Activated CD8-positive, alpha-beta memory T cell treated with anti-CD3 and anti-CD28 coated beads for 1 hour (primary cell): Measurements from ENCODE around the gene TMA7B.
"Not testable (repeated sequence)": the region's sequence is repeated elsewhere in the genome, so short reads cannot be mapped to it uniquely, and the experiment has no call there.

Source experiments
- DNase-seq, 2 donors: peaks; one replicate each; pipeline ENCODE4 v3.0.0-alpha.2; 2020; ENCODE audit warnings: low read depth in 1 of 2; ENCODE audit errors: extremely low read depth in 1 of 2

Gene TMA7B

DNA sequence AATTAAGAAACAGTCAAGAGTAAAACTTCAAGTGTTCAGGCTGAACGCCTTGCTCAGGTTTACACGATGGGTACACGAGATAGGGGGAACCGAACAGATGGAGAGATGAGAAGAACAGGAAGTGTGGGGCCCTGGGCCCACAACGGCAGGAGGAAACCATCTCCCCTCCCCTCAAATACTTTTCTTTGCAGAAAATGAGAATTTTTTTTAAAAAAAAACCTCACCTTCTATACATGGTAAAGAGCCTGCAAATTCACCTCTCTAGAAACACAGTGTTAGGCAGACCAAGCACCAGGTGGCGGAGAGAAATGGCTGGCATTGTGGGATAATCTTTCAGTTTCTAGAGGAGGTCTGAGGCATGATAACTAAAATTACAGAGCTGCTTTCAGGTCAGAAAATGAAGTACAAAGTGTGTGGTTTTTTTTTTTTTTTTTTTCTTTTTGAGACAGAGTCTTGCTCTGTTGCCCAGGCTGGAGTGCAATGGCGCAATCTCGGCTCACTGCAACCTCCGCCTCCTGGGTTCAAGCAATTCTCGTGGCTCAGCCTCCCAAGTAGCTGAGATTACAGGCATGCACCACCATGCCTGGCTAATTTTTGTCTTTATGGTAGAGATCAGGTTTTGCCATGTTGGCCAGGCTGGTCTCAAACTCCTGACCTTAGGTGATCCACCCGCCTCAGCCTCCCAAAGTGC is 8.4 kb upstream of the TMA7B start:
- not testable (repeated sequence) for DNase-seq

DNA sequence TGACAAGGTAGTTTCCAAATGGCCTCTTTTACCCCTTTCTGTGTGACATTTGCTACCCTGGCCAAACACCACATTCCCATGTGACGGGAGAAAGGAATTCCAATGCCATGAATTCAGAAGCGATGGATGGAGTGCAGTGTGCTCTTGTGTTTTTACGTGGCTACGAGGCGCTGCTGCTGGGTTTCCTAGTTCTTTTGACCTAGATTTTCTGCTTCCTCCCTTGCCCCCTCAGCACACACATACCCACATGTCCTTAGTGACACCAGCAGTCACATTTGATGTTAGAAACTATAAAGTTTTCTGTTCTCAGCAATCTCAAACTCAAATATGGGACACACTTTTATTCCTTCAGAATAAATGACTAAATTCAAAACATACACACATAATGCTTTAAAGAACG is 7.8 kb upstream of the TMA7B start:
- no peak for DNase-seq

DNA sequence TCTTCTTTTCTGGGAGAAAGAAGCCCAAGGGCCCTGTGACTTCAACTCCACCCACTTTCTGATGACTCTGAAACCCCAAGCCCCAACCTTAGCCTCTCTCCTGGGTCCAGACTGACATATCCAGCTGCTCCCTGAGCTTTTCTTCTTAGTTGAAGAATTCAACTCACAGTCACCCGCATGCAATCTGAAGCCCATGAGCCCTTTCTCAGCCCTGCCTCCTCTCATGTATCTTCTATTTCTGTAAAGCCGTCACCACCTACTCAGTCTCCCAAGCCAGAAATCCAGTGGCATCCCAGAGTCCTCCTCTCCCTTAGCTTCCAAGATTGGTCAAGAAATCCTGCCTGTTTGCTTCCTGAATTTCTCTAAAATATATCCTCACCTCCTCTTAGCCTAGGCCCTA is 7.1 kb upstream of the TMA7B start:
- no peak for DNase-seq

DNA sequence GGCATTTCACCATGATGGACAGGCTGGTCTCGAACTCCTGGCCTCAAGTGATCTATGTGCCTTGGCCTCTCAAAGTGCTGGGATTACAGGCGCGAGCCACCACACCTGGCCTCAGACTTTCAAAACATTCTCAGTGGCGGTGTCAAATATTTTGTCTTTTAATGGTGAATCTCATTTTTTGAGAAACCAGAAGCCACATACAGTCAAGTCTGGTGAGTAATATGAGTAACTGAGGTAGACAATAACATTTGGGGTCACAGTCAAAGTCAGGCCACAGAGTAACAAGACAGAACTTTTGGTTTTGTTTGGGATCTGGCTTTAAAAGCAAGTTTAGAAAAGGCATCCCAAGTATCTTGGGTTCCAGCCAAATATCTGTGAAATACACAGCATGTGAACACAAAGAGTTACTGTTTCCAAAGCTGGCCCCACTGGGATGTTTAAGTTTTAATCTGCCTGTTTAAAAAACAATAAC is 5.6 kb upstream of the TMA7B start:
- DNase-seq: no peak

DNA sequence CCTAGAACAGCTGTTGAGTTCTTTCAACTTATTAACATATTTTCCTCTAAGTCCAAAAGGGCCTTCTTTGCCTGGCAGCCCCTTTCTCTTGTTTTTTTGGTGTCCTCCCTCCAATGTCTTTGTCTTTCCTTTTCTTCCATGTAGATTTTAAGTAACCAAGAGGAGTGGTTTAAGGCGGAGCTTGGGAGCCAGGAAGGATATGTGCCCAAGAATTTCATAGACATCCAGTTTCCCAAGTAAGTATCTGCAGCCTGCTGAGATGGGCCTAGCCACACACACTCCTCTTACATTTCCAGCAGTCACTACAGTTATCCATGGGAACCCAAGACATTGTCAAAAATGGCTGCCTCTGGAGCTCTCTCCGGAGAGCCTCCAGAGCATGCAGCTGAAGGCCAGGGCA is 4.5 kb upstream of the TMA7B start:
- DNase-seq: no peak

DNA sequence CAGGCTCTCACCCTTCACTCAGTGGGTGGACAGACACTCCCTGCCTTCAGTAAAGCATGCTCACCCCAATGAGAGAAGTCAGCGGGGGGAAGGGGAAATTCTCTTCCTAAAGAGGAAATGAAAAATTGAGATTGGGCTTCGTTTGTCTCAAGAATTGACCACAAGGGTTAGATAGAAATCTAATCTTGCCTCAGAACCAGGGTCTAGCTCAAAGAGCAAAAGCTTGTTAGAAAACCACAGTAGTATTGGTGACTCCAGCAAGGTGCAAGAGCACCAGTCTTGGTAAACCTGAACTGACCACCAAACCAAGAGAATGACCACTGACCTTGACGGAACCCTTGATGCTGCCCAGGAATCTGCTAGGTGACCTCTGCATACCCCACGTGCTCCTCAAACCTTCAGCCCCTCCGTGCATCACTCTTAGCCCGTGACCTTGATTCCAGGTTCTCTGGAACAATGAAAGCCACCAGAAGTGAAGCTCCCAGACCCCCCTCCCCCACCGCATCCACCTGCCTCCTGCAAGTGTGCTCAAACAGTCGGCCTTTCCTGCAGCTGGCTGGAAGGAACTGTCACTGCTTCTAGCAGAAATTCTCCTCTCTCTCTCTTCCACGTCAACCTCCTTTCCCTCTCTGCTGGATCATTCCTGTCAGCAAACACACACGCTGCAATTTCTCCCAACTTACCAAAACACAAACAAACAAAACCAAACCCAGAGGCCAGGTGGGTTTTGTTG is 3.1 kb upstream of the TMA7B start:
- DNase-seq: no peak

DNA sequence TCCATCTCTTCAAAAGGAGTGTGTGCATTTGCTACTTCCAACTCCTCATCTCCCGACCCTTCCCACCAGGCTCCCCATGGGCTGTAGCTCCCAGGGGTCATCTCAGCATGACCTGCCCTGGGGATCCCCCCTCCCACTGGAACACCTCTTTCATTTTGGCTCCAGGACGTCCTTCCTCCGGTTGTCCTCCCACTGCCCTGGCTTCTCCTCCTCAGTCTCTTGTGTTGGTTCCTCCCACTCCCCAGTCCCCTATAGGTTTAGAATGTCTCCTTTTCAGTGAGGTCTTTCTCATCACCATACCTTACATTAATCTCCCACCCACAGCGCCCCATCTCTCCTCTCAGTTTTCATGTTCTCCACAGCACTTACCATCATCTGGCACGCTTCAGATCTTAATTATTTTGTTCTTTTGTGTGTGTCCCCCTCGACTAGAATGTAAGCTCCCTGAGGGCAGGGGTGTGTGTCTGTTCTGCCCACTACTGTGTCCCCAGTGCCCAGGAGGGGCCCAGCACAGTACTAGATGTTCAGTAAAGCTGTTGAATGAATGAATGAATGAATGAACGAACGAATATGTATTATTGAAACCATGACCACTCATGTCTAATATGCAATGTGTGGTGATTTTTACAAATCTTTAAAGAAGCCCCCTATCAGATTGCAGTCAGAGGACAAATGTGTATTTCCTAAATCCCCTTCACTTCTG is 2.0 kb upstream of the TMA7B start:
- DNase-seq: no peak

DNA sequence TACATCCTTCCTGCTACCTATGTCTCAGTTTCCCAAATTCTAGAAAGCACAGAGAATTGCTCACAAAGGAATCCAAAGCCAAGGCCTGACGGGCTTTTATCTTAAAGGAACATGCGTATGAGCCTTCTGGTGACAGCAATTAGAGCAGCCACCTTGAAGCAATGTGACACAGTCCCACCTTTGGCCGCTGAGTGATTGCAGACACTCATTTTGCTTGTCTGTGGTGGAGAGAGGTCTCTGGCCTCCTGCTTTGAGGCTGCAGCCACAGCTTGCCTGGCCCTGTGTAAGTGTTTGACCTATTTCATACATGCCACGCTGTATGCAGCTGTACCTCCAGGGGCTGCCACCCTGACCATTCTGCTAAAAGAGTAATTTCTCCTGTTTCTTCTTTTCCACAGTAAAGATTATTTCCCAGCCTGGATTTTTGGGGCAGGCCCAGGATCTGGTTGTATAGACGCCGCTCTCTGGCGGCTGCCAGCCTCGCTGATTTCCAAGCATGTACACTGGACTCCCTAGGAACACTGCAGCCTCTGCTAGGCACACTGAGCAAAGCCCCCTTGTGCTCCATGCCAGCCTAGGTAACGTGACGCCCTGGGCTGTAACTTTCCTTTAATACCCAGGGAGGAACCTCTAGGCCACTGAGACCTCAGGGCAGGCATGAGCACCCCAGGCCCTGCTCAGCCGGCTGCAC is 1.1 kb upstream of the TMA7B start:
- DNase-seq: no peak

DNA sequence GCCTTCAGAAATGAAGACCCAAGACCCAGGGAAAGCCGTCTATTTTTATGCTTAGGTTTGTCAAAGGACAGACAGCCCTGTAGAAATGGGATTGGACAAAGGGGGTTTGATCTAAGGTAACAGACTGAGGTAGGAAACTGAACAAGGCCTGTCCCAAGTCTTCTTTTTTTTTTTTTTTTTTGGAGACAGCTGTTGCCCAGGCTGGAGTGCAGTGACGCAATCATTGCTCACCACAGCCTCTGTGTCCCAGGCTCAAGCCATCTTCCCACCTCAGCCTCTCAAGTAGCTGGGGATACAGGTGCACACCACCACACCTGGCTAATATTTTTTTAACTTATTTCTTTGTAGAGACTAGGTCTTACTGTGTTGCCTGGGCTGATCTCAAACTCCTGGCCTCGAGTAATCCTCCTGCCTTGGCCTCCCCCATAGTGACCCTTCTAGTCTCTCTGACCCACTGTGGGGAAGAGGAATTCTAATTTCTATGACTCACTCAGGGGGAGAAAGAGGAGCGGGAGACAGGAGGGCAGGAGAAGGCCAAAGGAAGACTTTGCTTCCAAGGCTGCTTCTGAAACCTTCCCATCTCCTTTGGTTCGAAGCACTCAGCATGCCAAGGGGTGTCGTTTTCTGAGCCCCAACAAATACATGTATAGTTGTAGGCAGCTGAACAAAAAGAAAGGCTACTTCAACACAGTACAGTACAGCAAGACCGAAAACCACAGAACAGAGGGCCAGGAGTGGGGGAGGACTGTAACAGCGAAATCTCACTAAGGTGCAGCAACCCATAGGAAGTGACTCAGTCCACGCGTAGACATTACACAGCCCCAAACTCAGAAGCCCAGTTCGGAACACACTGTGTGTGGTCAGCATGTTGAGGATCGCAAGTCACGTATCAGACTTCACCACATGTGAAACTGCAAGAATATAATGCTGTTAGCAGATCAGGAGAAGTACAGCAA is 872 bp downstream of the TMA7B start:
- DNase-seq: peak in 1 of 2 donors; percentile 38

DNA sequence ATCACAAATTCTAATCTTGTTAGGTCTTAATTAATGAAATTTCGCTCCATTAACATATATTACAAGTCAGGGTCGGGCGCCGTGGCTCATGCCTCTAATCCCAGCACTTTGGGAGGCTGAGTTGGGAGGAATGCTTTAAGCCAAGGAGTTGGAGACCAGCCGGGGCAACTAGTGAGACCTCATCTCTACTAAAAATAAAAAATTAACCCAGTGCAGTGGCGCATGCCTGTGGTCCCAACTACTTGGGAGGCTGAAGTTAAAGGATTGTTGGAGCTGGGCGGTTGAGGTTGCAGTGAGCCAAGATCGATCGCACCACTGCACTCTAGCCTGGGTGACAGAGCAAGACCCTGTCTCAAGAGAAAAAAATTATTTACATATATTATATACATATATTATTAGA is 1.9 kb downstream of the TMA7B start:
- no peak for DNase-seq

DNA sequence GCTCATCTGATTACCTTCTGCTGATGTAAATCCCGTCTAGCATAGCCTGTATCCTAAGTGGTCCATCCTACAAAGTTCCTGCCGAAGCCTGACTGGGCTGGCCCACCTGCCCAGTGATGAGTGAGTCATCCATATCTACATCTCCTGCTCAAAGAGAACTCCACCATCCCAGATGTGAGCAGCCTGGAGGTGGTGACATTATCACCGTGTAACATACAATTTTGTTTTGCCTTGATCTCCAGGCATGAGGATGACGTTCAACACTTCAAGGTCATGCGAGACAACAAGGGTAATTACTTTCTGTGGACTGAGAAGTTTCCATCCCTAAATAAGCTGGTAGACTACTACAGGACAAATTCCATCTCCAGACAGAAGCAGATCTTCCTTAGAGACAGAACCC is 5.6 kb downstream of the TMA7B start:
- DNase-seq: no peak

DNA sequence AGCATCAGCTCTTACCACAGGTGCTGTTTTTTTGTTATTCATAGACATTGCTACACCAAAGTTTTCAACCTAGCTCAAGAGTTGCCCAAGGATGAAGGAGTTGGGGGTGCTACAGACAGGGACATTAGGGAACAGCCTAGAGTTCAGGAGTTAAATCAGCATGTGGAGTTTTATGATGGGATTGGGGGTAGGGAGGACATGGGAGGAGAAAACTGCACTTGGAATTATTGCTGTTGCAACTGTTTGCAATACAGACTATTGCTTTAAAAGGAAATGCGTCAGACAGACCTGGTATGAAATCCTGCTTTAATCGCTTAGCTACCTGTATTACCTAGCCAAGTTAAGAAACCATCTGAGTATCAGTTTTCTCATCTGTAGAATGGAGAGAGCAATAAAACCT is 6.3 kb downstream of the TMA7B start:
- DNase-seq: no peak

DNA sequence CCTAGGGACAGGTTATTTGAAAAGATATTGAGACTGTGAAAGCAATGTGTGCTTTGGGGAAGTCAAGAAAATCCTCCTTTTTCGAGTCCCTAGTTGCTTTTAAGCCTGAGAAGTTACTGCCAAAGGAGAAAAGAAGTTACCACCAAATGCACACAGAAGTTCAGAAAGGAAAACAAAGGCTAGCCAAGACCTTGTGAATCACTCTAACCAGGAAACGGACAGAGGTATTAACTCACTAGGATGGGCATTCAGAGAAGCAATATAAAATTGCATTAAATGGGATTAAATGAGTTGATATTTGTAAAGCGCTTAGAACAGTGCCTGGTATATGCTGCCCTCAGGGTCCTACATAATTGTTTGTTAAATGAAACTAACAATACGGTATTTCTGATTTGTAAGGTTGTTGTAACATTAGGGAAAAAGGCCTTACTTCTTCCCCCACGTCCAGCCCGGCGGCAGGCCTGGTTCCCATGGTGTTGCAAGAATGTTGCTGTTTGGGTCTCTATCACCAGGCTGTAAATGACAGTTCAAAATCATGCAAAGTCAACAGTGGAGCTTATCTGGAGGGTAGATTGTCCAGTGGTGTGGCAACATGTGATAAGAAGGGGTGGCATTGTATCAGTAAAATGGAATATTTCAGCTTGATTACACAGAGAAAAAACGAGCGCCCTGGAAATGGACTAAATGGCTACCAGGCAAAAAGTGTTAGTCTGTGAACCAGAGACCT is 7.1 kb downstream of the TMA7B start:
- DNase-seq: no peak

DNA sequence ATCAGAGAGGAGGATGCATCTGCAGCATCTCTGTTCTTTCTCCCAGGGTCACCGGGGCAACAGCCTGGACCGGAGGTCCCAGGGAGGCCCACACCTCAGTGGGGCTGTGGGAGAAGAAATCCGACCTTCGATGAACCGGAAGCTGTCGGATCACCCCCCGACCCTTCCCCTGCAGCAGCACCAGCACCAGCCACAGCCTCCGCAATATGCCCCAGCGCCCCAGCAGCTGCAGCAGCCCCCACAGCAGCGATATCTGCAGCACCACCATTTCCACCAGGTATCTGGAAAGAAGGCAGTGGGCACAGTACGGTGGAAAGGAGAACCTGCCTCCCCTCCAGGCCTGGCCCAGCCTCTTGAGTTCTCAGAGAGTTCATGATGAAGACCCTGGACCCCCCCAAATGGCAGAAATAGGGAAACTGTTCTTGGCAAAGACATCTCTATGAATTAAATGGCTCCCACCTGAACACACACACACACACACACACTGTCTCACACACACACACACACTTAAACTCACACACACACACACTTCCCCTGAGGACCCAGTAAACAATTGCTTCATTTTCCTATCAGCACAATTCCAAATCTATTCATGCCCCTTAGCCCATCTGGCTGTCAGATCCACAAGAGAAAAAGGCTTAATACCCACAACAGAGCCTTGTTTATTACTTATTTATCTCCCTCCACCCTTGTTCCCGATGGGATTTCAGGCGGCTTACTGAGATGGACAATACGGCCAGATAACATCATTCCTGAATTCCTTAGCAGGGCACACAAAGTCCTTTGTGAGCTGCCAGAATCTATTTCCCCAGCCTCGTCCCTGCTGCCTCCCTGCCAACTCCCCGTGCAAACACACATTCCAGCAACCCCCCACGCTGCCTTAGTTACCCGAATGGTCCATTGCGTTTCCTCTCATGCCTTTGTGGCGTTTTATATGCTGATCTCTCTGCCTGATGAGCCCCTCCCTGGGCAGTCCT is 8.1 kb downstream of the TMA7B start:
- no peak for DNase-seq

DNA sequence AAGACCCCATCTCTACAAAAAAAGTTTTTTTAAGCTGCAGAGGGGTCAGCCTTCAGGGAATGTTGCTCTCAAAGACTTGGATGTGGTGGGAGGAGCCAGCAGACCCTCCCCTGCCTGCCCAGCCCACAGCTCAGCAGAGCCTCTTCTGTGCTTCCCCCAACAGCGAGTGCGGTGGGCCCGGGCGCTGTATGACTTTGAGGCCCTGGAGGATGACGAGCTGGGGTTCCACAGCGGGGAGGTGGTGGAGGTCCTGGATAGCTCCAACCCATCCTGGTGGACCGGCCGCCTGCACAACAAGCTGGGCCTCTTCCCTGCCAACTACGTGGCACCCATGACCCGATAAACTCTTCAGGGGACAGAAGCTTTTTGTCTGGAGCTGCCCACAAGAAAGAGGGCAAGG is 10.5 kb downstream of the TMA7B start:
- no peak for DNase-seq

DNA sequence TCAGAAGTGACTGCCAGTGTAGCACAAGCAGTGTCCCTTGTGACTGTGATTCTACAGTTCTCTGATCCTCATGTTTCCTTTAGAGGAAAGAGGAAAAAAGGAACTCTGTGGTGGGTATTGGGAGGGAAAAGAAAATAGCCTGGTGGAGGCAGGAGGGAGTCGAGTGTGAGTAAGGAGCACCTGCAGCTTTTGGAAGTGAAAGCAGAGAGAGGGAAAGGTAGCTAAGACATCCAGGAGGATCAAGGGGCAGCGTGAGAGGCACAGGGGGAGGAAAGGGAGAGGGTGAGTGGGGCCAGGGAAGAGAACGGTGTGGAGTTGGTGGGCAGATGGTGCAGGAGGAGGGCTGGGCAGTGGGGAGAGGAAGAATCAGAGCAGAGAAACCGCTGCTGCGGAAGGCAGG is 12.4 kb downstream of the TMA7B start:
- DNase-seq: no peak

DNA sequence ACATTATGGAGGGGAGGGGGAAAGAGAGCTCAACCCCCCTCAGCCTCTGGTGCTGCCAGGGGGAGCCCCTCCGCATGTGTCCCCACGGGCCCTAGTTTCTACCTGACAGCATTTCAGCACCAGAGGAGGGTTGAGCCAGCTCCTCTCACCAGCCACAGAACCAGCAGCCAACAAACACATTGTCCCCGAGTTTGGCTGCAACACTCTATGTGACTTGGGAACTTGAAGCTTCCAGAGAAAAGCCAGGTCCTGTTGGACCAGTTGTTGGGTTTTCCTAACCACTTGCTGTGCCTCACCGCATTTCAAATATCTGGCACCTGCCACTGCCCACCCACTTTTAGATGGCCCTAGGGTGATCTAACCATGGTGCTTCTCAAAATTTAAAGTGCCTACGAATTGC is 13.5 kb downstream of the TMA7B start:
- no peak for DNase-seq

DNA sequence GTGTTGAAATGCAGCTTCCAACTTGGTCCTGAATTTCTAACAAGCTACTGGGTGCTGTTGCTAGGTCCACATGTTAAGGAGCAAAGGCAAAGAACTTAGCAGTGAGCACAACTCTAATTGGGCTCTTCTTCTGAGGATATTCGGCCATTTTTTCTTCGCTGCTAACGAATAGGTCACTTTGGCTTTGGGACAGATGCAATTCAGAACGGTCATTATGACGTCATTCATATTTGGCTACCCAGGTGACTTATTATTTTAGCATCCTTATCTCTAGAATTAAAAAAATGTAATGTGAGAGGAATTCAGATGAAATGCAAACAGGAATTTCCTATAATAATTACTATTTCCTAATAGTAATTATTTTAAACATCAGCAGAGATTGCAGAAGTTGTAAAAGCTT is 13.9 kb downstream of the TMA7B start:
- no peak for DNase-seq
